Kidney (tissue), 14 donors: ENCODE data around the gene MARCO. TPM values are rescaled to one million over a fixed set of nuclear protein-coding genes. Genes with fewer than 3 reads are reported as not detected.

Experiments used
- DNase-seq, 5 donors: peaks; one replicate each; pipeline ENCODE4 v3.0.0-alpha.2; 2013 to 2020
- FAIRE-seq: peaks from 2 replicates; lab custom pipeline; 2012; peaks lifted over from hg19 to GRCh38; lab: Jason Lieb, UNC
- H3K27ac ChIP-seq, 2 donors: one replicate each; pipeline ENCODE4 v1.7.0; 2013; ENCODE audit warnings: low read depth in 2 of 2, low read length in 2 of 2, inconsistent platforms in 1 of 2
- H3K27me3 ChIP-seq: one replicate; pipeline ENCODE4 v1.7.1; 2013; ENCODE audit warnings: low read length, inconsistent platforms; ENCODE audit not compliant: control insufficient read depth, insufficient read depth
- H3K36me3 ChIP-seq, 3 donors: one replicate each; pipeline versions ENCODE4 v1.7.0 to v1.7.1; 2013; ENCODE audit warnings: low read length in 3 of 3, control low read depth in 1 of 3, inconsistent platforms in 1 of 3; ENCODE audit not compliant: insufficient read depth in 3 of 3, control insufficient read depth in 2 of 3
- H3K4me1 ChIP-seq, 3 donors: one replicate each; pipeline versions ENCODE4 v1.7.0 to v1.7.1; 2013; ENCODE audit warnings: low read length in 3 of 3, inconsistent platforms in 1 of 3, low read depth in 1 of 3; ENCODE audit not compliant: control insufficient read depth in 2 of 3, insufficient read depth in 2 of 3
- H3K4me3 ChIP-seq, 3 donors: one replicate each; pipeline versions ENCODE4 v1.7.0 to v1.8.1; 2013; ENCODE audit warnings: low read length in 3 of 3, control low read depth in 1 of 3, inconsistent platforms in 1 of 3
- H3K9ac ChIP-seq, 3 donors: one replicate each; pipeline versions ENCODE4 v1.7.0 to v1.7.1; 2013; ENCODE audit warnings: low read length in 3 of 3, control low read depth in 1 of 3, inconsistent platforms in 1 of 3
- H3K9me3 ChIP-seq, 3 donors: one replicate each; pipeline versions ENCODE4 v1.7.0 to v1.7.1; 2013; ENCODE audit warnings: low read length in 3 of 3, control low read depth in 1 of 3, inconsistent platforms in 1 of 3; ENCODE audit not compliant: control insufficient read depth in 2 of 3, insufficient read depth in 1 of 3
- intact Hi-C: fragments of 100-400 bp; cut with DNase I; formaldehyde crosslinking; loops from one replicate; pipeline ENCODE4 v1.11.1; 2022
- polyA plus RNA-seq: library from polyadenylated mRNA; stranded (reverse); fragments of 350-450 nt; fragmentation: Illumina TruSeq; extraction: RNeasy Lipid Tissue Mini Kit (QIAGEN cat#74804); gene quantifications from one replicate; pipeline ENCODE4 v1.2.3, GENCODE V29; 2014; ENCODE audit warnings: low read depth, low replicate concordance; ENCODE audit not compliant: insufficient read depth
- total RNA-seq: library from RNA; stranded (reverse); fragmentation: NEBNext Ultra II Directional; extraction: Animal tissue kit (Norgen Biotek cat#: 25700); gene quantifications from one replicate; pipeline ENCODE4 v1.2.1, GENCODE V29; 2021
- TF ChIP-seq, protein P1 (sequence below): IDR thresholded peaks from 3 replicates; pipeline ENCODE4 v1.5.1; 2012; ENCODE audit warnings: mild to moderate bottlenecking, moderate library complexity, borderline replicate concordance; ENCODE audit not compliant: insufficient read depth; ENCODE audit errors: extremely low read depth
- donor health status: control.
- donor health status: control.
- donor health status: control.
- donor health status: control.
- donor health status: control.
- donor health status: DM: yes; HTN: yes; CAD: no.
- donor health status: Normal renal cell carcinoma (clear cell type).

Gene MARCO
- total and polyA plus RNA-seq, 2 donors from 2014 or later, result 0.65 to 4.6 TPM

DNA sequence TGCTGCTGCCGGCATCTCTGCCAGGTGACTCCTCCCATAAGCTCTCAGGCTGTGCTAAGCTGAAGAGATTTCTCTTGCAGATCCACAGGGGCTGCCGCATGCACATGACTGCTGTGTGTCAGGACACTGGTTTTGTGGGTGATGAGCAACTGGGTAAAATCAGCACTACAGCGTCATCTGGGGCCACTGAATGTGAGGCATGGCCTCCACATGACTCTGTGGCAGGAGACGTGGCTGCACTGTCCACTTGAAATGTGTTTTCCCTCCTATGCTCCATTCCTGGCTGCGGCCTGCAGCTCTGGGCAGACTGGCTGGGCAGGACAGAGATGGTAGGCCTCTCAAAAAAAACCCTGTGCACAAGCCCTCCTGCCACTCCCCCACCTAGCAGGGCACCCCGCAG lies 63.6 kb downstream of the MARCO start:
- Histone ChIP-seq H3K9ac (no peak overlapping the region), H3K4me3 (no peak overlapping the region), H3K36me3 (no peaks in the 10 kb centered on the region), H3K27ac (no peak overlapping the region), H3K4me1 (no peaks in the 10 kb centered on the region), H3K27me3 (peaks cover under 1% of the 10 kb centered on the region), H3K9me3 (peaks cover 0 to 3% (median 0%) of the 10 kb centered on the region in 3 donors)
- intact Hi-C loops, result no loop called here
- no peak for DNase-seq
- TF ChIP-seq, protein P1, sequence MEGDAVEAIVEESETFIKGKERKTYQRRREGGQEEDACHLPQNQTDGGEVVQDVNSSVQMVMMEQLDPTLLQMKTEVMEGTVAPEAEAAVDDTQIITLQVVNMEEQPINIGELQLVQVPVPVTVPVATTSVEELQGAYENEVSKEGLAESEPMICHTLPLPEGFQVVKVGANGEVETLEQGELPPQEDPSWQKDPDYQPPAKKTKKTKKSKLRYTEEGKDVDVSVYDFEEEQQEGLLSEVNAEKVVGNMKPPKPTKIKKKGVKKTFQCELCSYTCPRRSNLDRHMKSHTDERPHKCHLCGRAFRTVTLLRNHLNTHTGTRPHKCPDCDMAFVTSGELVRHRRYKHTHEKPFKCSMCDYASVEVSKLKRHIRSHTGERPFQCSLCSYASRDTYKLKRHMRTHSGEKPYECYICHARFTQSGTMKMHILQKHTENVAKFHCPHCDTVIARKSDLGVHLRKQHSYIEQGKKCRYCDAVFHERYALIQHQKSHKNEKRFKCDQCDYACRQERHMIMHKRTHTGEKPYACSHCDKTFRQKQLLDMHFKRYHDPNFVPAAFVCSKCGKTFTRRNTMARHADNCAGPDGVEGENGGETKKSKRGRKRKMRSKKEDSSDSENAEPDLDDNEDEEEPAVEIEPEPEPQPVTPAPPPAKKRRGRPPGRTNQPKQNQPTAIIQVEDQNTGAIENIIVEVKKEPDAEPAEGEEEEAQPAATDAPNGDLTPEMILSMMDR, result no peak
- FAIRE-seq, result no peak

- peaks cover 0 to 3% (median 0%) of the 10 kb centered on the region in 3 donors for H3K9me3 ChIP-seq
These were observed 64.4 kb downstream of the MARCO start for GRCh38 chr2:119006441-119006840.

DNA sequence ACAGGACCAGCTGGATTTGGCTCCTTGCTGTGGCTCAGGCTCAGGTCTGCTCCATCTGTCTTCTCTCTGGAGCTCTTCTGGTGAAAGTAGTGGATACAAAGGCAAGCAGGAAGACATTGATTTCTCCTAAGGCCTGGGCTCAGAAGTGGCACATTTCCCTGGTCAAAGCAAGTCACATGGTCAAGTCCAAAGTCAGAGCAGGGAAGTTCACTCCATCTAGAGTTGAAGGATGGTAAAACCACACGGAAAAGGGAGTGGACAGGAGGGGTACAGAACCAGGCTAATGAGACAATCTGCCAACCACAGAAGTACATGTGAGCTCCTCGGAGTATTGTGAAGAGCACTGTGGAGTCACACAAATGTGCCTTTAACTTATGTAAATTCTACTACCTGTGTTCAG lies 66.1 kb downstream of the MARCO start:
- TF ChIP-seq, protein P1, result no peak
- no peak for FAIRE-seq
- peaks cover 0 to 3% (median 0%) of the 10 kb centered on the region in 3 donors for H3K9me3 ChIP-seq
- peaks cover 3% of the 10 kb centered on the region for H3K27me3 ChIP-seq
- H3K4me3 ChIP-seq, result no peak overlapping the region
- intact Hi-C loops, result no loop called here
- H3K36me3 ChIP-seq, result no peaks in the 10 kb centered on the region
- no peaks in the 10 kb centered on the region for H3K4me1 ChIP-seq
- no peak overlapping the region for H3K9ac ChIP-seq
- no peak overlapping the region for H3K27ac ChIP-seq
- DNase-seq, result peak in 1 of 5 donors; percentile 0

More at GRCh38 chr2:119006441-119006840, 64.4 kb downstream of the MARCO start:
- TF ChIP-seq, protein P1, result no peak
- no peak for FAIRE-seq
- DNase-seq, result no peak
- H3K4me3 ChIP-seq, result no peak overlapping the region
- H3K27me3 ChIP-seq, result peaks cover 3% of the 10 kb centered on the region
- intact Hi-C loops, result no loop called here
- no peaks in the 10 kb centered on the region for H3K36me3 ChIP-seq
- no peak overlapping the region for H3K27ac ChIP-seq
- no peak overlapping the region for H3K9ac ChIP-seq
- H3K4me1 ChIP-seq, result no peaks in the 10 kb centered on the region

GRCh38 chr2:119009110-119009509 lies 67.1 kb downstream of the MARCO start:
- Histone ChIP-seq H3K27me3 (peaks cover 3% of the 10 kb centered on the region), H3K36me3 (no peaks in the 10 kb centered on the region), H3K4me1 (no peaks in the 10 kb centered on the region), H3K4me3 (no peak overlapping the region), H3K27ac (no peak overlapping the region), H3K9ac (no peak overlapping the region), H3K9me3 (peaks cover 0 to 3% (median 0%) of the 10 kb centered on the region in 3 donors)
- DNase-seq, result peak in 1 of 5 donors; percentile 1
- FAIRE-seq, result no peak
- TF ChIP-seq, protein P1, result no peak
- intact Hi-C loops, result no loop called here
